NCI-H2227 (cell line): ENCODE data around the gene SLC33A1.

Experiments used
- DNase-seq: peaks from one replicate; lab custom pipeline; 2025; ENCODE audit not compliant: unreplicated experiment; lab: John Stamatoyannopoulos, UW

The SLC33A1 gene

DNA sequence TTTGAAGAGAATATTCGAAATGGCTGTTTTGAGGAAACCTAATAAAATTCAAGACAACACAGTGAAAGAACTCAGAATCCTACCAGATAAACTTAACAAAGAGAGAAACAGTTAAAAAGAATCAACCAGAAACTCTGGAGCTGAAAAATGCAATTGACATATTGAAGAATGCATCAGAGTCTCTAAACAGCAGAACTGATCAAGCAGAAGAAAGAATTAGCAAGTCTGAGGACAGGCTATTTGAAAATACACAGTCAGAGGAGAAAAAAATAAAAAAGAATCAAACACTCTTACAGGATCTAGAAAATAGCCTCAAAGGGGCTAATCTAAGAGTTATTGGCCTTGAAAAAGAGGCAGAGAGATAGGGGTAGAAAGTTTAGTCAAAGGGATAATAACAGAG lies 61.7 kb downstream of the SLC33A1 start:
- no peak for DNase-seq

- DNase-seq = no peak
Measured at GRCh38 chr3:155791190-155791589, 63.0 kb downstream of the SLC33A1 start.

- no peak for DNase-seq
Measured at GRCh38 chr3:155790272-155790925, 63.8 kb downstream of the SLC33A1 start.

DNA sequence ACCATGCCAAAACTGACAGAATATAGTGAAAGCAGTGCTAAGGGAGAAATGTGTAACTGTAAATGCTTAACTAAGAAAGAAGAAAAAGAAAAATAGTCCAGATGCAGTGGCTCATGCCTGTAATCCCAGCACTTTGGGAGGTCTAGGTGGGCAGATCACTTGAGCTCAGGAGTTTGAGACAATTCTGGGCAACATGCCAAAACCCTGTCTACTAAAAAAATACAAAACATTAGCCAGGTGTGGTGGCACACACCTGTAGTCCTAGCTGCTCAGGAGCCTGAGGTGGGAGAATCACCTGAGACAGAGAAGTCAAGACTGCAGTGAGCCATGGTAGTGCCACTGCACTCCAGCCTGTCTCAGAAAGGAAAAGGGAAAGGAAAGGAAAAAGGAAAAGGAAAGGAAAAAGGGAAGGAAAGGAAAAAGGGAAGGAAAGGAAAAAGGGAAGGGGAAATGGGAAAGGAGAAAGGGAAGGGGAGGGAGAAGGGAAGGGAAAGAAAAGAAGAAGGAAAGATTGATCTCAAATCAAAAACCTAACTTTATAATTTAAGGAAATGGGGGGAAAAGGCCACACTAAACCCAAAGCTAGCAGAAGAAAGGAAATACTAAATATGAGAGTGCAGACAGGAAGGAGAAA lies 68.4 kb downstream of the SLC33A1 start:
- no peak for DNase-seq

DNA sequence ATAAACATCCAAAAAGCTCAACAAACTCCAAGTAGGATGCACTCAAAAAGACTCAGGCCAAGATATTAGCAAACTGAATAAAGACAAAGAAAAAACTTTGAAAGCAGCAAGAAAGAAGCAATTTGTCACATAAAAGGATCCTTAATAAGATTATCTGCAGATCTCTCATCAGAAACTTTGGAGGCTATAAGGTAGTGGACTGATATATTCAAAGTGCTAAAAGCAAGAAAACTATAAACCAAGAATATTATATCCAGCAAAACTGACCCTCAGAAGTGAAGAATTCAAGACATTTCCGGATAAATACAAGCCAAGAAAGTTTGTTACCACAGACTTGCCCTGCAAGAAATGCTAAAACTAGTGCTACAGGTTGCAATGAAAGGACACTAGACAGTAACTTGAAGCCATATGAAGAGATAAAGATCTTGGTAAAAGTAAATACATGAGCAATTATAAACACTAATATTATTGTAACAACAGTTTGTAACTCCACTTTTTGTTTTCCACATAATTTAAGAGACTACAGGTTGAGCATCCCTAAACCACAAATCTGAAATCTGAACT lies 71.8 kb downstream of the SLC33A1 start:
- no peak for DNase-seq

DNA sequence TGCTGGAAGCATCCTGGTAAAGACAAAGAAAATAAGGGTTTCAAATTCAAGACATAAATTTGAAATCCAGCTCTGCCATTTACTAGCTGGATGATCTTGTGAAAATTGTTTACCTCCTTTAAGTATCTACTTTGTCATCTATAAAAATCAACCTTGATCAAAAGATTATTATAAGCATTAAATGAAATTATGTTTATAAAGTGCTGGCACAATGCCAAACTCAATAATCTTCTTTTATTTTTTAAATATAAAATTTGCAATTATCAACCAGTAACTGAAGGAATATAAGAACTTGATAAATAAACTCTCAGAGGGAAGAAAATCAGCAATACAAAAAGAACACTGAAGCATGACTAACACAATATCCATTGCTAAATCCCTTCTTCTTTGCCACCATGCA lies 73.9 kb downstream of the SLC33A1 start:
- DNase-seq = no peak

GRCh38 chr3:155778462-155778861 lies 75.8 kb downstream of the SLC33A1 start:
- DNase-seq = no peak

DNA sequence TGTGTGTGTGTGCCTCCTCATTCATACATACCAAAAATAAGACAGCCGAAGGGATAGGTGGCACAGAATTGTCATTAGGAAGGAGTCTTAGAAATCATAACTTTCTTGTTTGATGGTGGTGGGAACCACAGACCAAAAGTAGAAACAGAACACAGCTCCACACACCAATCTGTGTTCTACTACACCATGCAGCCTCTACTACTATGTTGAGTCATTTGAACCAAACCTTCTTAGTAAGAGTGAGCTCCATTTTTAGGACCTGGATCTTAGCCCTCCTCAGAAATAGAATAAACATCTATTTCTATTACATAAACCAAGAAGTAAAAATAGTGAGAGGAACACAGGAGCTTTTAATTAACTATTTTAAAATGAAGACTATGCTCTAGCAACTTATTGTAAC lies 81.4 kb downstream of the SLC33A1 start:
- DNase-seq = no peak

GRCh38 chr3:155771126-155771525 lies 83.1 kb downstream of the SLC33A1 start:
- no peak for DNase-seq
